Chondrocyte (in vitro differentiated cells): ENCODE measurements around the gene PLA2G4B. TPM values are rescaled to one million over a fixed set of nuclear protein-coding genes. Genes with fewer than 3 reads are reported as not detected.
A peak's percentile ranks its signal among the peaks of the same experiment; 100 is the strongest.
"Not testable (repeated sequence)": the region's sequence is repeated elsewhere in the genome, so short reads cannot be mapped to it uniquely, and the experiment has no call there.

Experiments
- DNase-seq: peaks from one replicate; pipeline ENCODE4 v3.0.0; 2021; ENCODE audit warnings: mixed read lengths, low spot score
- H3K27ac Mint-ChIP-seq: one replicate; pipeline ENCODE4 v1.8.0; 2021; ENCODE audit warnings: mild to moderate bottlenecking, moderate library complexity, mixed read lengths; ENCODE audit not compliant: unreplicated experiment
- H3K27me3 Mint-ChIP-seq: 2 replicates; pipeline ENCODE4 v1.8.0; 2021; ENCODE audit warnings: low read depth, mixed read lengths
- H3K36me3 Mint-ChIP-seq: 2 replicates; pipeline ENCODE4 v1.8.0; 2021; ENCODE audit warnings: low read depth, mixed read lengths
- H3K4me1 Mint-ChIP-seq: 2 replicates; pipeline ENCODE4 v1.8.0; 2021; ENCODE audit warnings: low read depth, mild to moderate bottlenecking, mixed read lengths
- H3K4me3 Mint-ChIP-seq: one replicate; pipeline ENCODE4 v1.8.0; 2021; ENCODE audit warnings: mild to moderate bottlenecking, moderate library complexity, mixed read lengths; ENCODE audit not compliant: unreplicated experiment
- H3K9me3 Mint-ChIP-seq: 2 replicates; pipeline ENCODE4 v1.8.0; 2021; ENCODE audit warnings: low read depth, mixed read lengths
- total RNA-seq: library from RNA; stranded (reverse); gene quantifications from 3 replicates; pipeline ENCODE4 v1.2.1, GENCODE V29; 2021
- TF ChIP-seq, protein P1 (sequence below): fragments of 200-600 bp; sonication (generic); IDR thresholded peaks from 2 replicates; pipeline ENCODE4 v1.5.0; 2021; ENCODE audit warnings: antibody characterized with exemption, mild to moderate bottlenecking, moderate library complexity

The PLA2G4B gene
- total RNA-seq, 1 donor from 2014 or later, result 3.4 TPM

DNA sequence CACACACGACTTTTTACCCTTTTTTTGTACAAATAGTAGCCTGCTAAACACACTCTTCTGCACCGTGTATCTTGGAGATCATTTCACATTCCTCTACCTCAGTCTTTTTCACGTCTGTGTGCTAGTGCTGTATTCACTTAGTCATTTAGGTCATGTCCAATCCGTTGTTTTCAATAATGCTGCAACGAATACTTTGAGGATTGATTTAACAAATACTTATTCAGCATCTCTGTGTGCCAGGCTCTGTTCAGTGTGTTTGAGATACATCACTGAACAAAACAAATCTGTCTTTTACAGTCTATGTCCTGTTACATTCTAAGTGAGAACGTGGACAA, 9.9 kb upstream of the PLA2G4B start:
- no peaks in the 10 kb centered on the region for H3K9me3 Mint-ChIP-seq
- H3K27me3 Mint-ChIP-seq, result no peaks in the 10 kb centered on the region
- no peak for DNase-seq
- peaks cover 15% of the 10 kb centered on the region for H3K4me1 Mint-ChIP-seq
- H3K4me3 Mint-ChIP-seq, result peak overlapping the region; percentile 77
- peaks cover 7% of the 10 kb centered on the region for H3K36me3 Mint-ChIP-seq
- TF ChIP-seq, protein P1, sequence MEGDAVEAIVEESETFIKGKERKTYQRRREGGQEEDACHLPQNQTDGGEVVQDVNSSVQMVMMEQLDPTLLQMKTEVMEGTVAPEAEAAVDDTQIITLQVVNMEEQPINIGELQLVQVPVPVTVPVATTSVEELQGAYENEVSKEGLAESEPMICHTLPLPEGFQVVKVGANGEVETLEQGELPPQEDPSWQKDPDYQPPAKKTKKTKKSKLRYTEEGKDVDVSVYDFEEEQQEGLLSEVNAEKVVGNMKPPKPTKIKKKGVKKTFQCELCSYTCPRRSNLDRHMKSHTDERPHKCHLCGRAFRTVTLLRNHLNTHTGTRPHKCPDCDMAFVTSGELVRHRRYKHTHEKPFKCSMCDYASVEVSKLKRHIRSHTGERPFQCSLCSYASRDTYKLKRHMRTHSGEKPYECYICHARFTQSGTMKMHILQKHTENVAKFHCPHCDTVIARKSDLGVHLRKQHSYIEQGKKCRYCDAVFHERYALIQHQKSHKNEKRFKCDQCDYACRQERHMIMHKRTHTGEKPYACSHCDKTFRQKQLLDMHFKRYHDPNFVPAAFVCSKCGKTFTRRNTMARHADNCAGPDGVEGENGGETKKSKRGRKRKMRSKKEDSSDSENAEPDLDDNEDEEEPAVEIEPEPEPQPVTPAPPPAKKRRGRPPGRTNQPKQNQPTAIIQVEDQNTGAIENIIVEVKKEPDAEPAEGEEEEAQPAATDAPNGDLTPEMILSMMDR, result no peak
- peak overlapping the region; percentile 79 for H3K27ac Mint-ChIP-seq

DNA sequence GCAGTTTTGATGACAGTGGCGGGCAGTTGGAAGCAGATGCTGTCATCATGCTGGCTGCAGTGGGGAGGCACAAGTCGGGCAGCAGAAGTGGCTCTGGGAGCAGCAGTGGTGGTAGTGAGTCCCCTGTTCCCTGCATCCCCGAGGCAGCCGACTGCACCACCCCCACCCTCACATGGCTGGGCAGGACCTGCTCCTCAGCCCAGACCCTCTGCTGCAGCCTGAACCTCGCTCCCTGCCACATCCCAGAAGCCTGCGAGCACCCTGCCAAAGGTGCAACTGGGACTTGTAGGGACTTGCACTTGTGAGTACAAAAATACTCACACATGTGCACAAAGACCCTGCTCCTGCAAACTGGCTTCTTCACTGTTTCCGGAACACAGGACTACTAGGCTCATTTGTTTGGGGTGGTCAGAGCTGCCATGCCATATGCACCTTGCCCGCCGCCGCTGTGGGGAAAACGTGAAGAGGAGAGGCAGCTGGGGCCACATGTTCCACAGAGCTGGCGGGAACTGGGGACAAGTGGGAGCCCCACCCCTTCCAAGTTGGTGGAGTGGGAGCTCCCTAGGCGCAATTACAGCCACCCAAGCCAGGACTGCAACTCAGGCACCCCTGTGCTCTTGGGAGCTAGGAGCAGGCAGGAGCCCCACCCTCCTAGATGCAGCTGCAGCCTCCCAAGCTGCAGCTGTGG, 8.5 kb upstream of the PLA2G4B start:
- H3K9me3 Mint-ChIP-seq, result no peaks in the 10 kb centered on the region
- no peaks in the 10 kb centered on the region for H3K27me3 Mint-ChIP-seq
- H3K4me1 Mint-ChIP-seq, result peaks cover 15% of the 10 kb centered on the region
- TF ChIP-seq, protein P1, result no peak
- H3K4me3 Mint-ChIP-seq, result no peak overlapping the region
- H3K36me3 Mint-ChIP-seq, result no peaks in the 10 kb centered on the region
- no peak for DNase-seq
- H3K27ac Mint-ChIP-seq, result no peak overlapping the region

DNA sequence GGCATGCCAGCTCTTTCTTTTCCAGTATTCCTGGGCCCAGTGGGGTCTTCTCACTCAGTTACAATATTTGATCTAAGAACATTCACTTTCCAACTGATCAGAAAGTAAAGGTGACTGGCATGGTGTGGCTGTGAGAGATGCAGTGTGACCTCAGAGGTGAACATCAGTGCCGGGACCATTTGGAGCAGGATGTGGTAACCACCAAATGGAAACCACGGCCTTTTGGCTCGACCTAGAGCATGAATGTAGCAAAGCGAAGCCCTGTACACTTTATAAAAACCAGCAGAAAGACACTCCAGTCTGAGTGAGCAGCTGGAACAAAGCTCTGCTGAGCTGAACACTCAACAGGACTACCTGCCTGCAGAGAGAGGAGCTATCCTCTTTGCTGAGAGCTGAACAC, 7.4 kb upstream of the PLA2G4B start:
- not testable (repeated sequence) for H3K4me3 Mint-ChIP-seq, DNase-seq, H3K9me3 Mint-ChIP-seq, H3K27me3 Mint-ChIP-seq, H3K36me3 Mint-ChIP-seq, H3K27ac Mint-ChIP-seq
- H3K4me1 Mint-ChIP-seq, result peaks cover 18% of the 10 kb centered on the region

DNA sequence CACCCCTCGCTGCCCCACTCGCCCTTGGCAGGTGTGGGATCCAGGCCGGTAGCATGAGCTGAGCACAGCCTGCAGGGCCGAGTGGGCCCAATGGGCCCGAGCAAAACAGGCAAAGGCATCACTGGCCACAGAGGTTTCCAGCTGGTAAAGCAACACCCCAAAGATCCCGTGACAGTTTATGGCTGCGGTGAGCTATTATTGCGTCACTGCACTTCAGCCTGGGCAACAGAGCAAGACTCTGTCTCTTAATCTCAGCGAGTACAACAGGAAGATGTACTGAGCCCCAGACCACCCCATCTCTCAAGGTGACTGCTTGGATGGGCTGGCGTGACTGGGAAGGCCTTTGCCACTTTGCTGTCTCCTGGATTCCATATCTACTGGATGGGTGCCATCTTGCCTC, 6.4 kb upstream of the PLA2G4B start:
- Mint-ChIP-seq H3K9me3 (no peaks in the 10 kb centered on the region), H3K27me3 (no peaks in the 10 kb centered on the region), H3K27ac (no peak overlapping the region), H3K4me3 (no peak overlapping the region), H3K36me3 (no peaks in the 10 kb centered on the region), H3K4me1 (peaks cover 15% of the 10 kb centered on the region)
- DNase-seq, result no peak
- TF ChIP-seq, protein P1, result no peak

DNA sequence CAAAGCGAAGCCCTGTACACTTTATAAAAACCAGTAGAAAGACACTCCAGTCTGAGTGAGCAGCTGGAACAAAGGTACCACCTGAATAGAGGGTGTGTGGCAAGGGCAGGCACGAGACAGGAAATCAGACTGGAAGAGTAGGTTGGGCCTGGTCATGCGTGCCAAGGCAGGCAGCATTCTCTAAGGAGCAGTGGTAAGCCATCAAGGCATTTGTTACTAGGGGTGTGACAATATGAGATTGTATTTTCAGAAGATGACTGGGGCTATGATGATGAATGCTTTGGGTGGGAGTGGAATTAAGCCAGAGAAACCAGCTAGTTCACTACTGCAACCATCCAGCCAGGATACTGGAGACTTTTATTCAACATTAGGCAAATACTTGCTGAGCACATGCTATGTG, 5.8 kb upstream of the PLA2G4B start:
- DNase-seq, result no peak
- Mint-ChIP-seq H3K4me1 (peaks cover 12% of the 10 kb centered on the region), H3K4me3 (no peak overlapping the region), H3K27me3 (no peaks in the 10 kb centered on the region), H3K36me3 (no peaks in the 10 kb centered on the region), H3K9me3 (no peaks in the 10 kb centered on the region), H3K27ac (no peak overlapping the region)
- TF ChIP-seq, protein P1, result no peak

DNA sequence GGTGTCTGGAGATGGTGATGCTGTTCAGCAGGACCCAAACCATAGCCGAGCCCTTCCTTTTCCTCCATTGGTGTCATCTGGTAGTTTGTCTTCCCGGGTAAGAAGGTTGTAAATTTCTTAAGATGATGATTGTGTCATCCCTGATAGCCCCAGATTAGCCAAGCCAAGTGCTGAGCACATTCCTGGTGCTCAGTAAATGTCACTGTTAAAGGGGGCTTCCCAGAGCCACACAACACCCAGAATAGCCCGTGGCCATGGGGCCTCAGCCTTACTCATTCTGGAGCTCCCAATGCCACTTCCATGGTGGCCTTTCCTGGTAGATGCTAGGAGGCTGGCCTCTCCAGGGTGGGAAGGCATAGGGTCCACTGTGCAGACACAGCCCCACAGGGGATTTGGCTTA, 4.6 kb upstream of the PLA2G4B start:
- Mint-ChIP-seq H3K27ac (no peak overlapping the region), H3K36me3 (no peaks in the 10 kb centered on the region), H3K4me1 (peaks cover 4% of the 10 kb centered on the region), H3K4me3 (no peak overlapping the region), H3K27me3 (no peaks in the 10 kb centered on the region), H3K9me3 (no peaks in the 10 kb centered on the region)
- TF ChIP-seq, protein P1, result no peak
- no peak for DNase-seq
